ENCODE results near the gene SLC12A9. TPM values are rescaled to one million over a fixed set of nuclear protein-coding genes. Genes with fewer than 3 reads are reported as not detected.

SLC12A9 gene
- total RNA-seq, 1 experiment from 2014 or later: 24.6 TPM

- H3K36me3 ChIP-seq (ENCODE audit: control insufficient read depth in 1 of 2, insufficient read depth in 2 of 2, low read length in 2 of 2): peaks cover 16 to 19% of the 10 kb centered on the region in 2 experiments; a peak in 3 of 4 replicates
- POLR2A ChIA-PET: interaction anchor here (1.7 kb wide), 1 partner anchor 120 kb away, joined by 6 read pairs; the partner anchor contains the start of gene POP7
- intact Hi-C loops (cut with micrococcal nuclease): loop anchor here (2.0 kb wide), 1 partner anchor 121 kb away; no protein-coding TSS in a partner anchor
- no peak for ATAC-seq
- peak overlapping the region; percentile 81 for H3K4me2 ChIP-seq (ENCODE audit: low read length)
- RAD21 ChIA-PET (ENCODE audit: low non-redundant PET in 1 of 2, low total read pairs in 2 of 2, uncharacterized antibody in 2 of 2, unreplicated experiment in 2 of 2): no interaction called here
- no peak overlapping the region for H2AFZ ChIP-seq (ENCODE audit: low read depth, low read length, poor library complexity, severe bottlenecking)
- no peaks in the 10 kb centered on the region for H3K9me3 ChIP-seq (ENCODE audit: control insufficient read depth in 1 of 2, insufficient read depth in 1 of 2, low read depth in 1 of 2, low read length in 2 of 2)
- H3K9me2 ChIP-seq (ENCODE audit: insufficient read depth): no peaks in the 10 kb centered on the region
- peaks cover 9 to 26% of the 10 kb centered on the region in 2 experiments; a peak in 3 of 4 replicates for H3K4me1 ChIP-seq (ENCODE audit: control insufficient read depth in 1 of 2, insufficient read depth in 2 of 2, low read length in 2 of 2)
- H3K27ac ChIP-seq (ENCODE audit: low read depth, low read length): peak overlapping the region; percentile 96; the same call in 1 of the 2 replicates
- peaks cover 32% of the 10 kb centered on the region for H3K79me2 ChIP-seq (ENCODE audit: insufficient read depth, low read length)
- CTCF ChIA-PET: interaction anchor here (1.4 kb wide), 1 partner anchor 120 kb away, joined by 6 read pairs; the partner anchor contains the start of gene POP7
- no peak for DNase-seq (ENCODE audit: low read depth, low spot score)
- TSS peak; percentile 62 for BruUV-seq (replicated peaks)
- H3K27me3 ChIP-seq (ENCODE audit: insufficient read depth, low read length): no peaks in the 10 kb centered on the region
- no peaks in the 10 kb centered on the region for H4K20me1 ChIP-seq (ENCODE audit: insufficient read depth)
- TF ChIP-seq REST (IDR thresholded peaks at IDR 0.05; ENCODE audit: low read depth) (no peak), RAD21 (IDR thresholded peaks at IDR 0.05; ENCODE audit: low read depth) (peak; percentile 64), POLR2AphosphoS5 (IDR thresholded peaks at IDR 0.05; ENCODE audit: low read depth, low read length) (no peak), CTCF (IDR thresholded peaks at IDR 0.05 in 2 of 3, conservative IDR thresholded peaks at IDR 0.05 in 1 of 3; ENCODE audit: borderline replicate concordance in 1 of 3, insufficient read depth in 1 of 3, low read depth in 2 of 3, low read length in 2 of 3) (peak; percentile 36 to 46 (median 42); a peak in 5 of 6 replicates)
- peak overlapping the region; percentile 89 for H3K9ac ChIP-seq (ENCODE audit: low read length)
- peak overlapping the region; percentile 64 to 86 for H3K4me3 ChIP-seq (replicated peaks in 1 of 2; ENCODE audit: low read depth in 1 of 2, low read length in 2 of 2)
These were observed 26.6 kb upstream of the SLC12A9 start for GRCh38 chr7:100825751-100826513.
